ENCODE data around the gene ATP6V1G3.
"Not testable (repeated sequence)": the region's sequence is repeated elsewhere in the genome, so short reads cannot be mapped to it uniquely, and the experiment has no call there.

Gene ATP6V1G3

GRCh38 chr1:198543670-198544260 lies 3.3 kb upstream of the ATP6V1G3 start:
- DNase-seq (ENCODE audit: low read depth in 2 of 3, low spot score in 2 of 3) = no peak

GRCh38 chr1:198542632-198543031 lies 2.2 kb upstream of the ATP6V1G3 start:
- no peak for DNase-seq (ENCODE audit: low read depth in 2 of 3, low spot score in 2 of 3)

GRCh38 chr1:198541737-198542136 lies 1.3 kb upstream of the ATP6V1G3 start:
- DNase-seq (ENCODE audit: low read depth in 2 of 3, low spot score in 2 of 3) = no peak

- DNase-seq (ENCODE audit: low read depth in 2 of 3, low spot score in 2 of 3) = no peak
Measured at GRCh38 chr1:198538579-198539364, 1.7 kb downstream of the ATP6V1G3 start.

- no peak for DNase-seq (ENCODE audit: low read depth in 2 of 3, low spot score in 2 of 3)
Measured at GRCh38 chr1:198535631-198536030, 4.8 kb downstream of the ATP6V1G3 start.

- DNase-seq (ENCODE audit: low read depth in 2 of 3, low spot score in 2 of 3) = no peak
Measured at GRCh38 chr1:198534548-198535418, 5.7 kb downstream of the ATP6V1G3 start.

- no peak for DNase-seq (ENCODE audit: low read depth in 2 of 3, low spot score in 2 of 3)
Measured at GRCh38 chr1:198531891-198532290, 8.6 kb downstream of the ATP6V1G3 start.

GRCh38 chr1:198530953-198531352 lies 9.5 kb downstream of the ATP6V1G3 start:
- no peak for DNase-seq (ENCODE audit: low read depth in 2 of 3, low spot score in 2 of 3)

GRCh38 chr1:198529414-198529813 lies 11.1 kb downstream of the ATP6V1G3 start:
- no peak for DNase-seq (ENCODE audit: low read depth in 2 of 3, low spot score in 2 of 3)

GRCh38 chr1:198528364-198528763 lies 12.1 kb downstream of the ATP6V1G3 start:
- no peak for DNase-seq (ENCODE audit: low read depth in 2 of 3, low spot score in 2 of 3)

GRCh38 chr1:198524556-198524955 lies 15.9 kb downstream of the ATP6V1G3 start:
- DNase-seq (ENCODE audit: low read depth in 2 of 3, low spot score in 2 of 3) = no peak

GRCh38 chr1:198524127-198524526 lies 16.4 kb downstream of the ATP6V1G3 start:
- not testable (repeated sequence) for DNase-seq (ENCODE audit: low read depth in 2 of 3, low spot score in 2 of 3)

GRCh38 chr1:198523182-198523950 lies 17.1 kb downstream of the ATP6V1G3 start:
- no peak for DNase-seq (ENCODE audit: low read depth in 2 of 3, low spot score in 2 of 3)

GRCh38 chr1:198520524-198521254 lies 19.8 kb downstream of the ATP6V1G3 start:
- no peak for DNase-seq (ENCODE audit: low read depth in 2 of 3, low spot score in 2 of 3)

GRCh38 chr1:198519639-198520501 lies 20.6 kb downstream of the ATP6V1G3 start:
- DNase-seq (ENCODE audit: low read depth in 2 of 3, low spot score in 2 of 3) = no peak

GRCh38 chr1:198517623-198518199 lies 22.8 kb downstream of the ATP6V1G3 start:
- no peak for DNase-seq (ENCODE audit: low read depth in 2 of 3, low spot score in 2 of 3)

- no peak for DNase-seq (ENCODE audit: low read depth in 2 of 3, low spot score in 2 of 3)
Measured at GRCh38 chr1:198500096-198500495, 40.4 kb downstream of the ATP6V1G3 start.

- DNase-seq (ENCODE audit: low read depth in 2 of 3, low spot score in 2 of 3) = no peak
Measured at GRCh38 chr1:198499588-198499987, 40.9 kb downstream of the ATP6V1G3 start.

GRCh38 chr1:198498881-198499280 lies 41.6 kb downstream of the ATP6V1G3 start:
- no peak for DNase-seq (ENCODE audit: low read depth in 2 of 3, low spot score in 2 of 3)
